ENCODE results near the gene DDX59.

- TF ChIP-seq POLR2A (IDR thresholded peaks at IDR 0.05; ENCODE audit: low read length) (no peak), GATA1 (IDR thresholded peaks at IDR 0.05; ENCODE audit: low read depth, low read length) (no peak)
These were observed 3.4 kb downstream of the DDX59 start for GRCh38 chr1:200666309-200666708.

Measured in erythroblast (primary cell).